ENCODE measurements around the gene TMEM214. TPM values are rescaled to one million over a fixed set of nuclear protein-coding genes. Genes with fewer than 3 reads are reported as not detected.
A peak's percentile ranks its signal among the peaks of the same experiment; 100 is the strongest.

Gene TMEM214
- total and polyA plus RNA-seq, 2 experiments from 2014 or later: 50.4 to 75.9 TPM

GRCh38 chr2:26991717-26992116, 41.0 kb upstream of the TMEM214 start:
- H3K27me3 ChIP-seq: no peaks in the 10 kb centered on the region
- H3K36me3 ChIP-seq (replicated peaks; ENCODE audit: insufficient read depth, low read depth): no peaks in the 10 kb centered on the region
- H3K9me2 ChIP-seq (replicated peaks; ENCODE audit: insufficient read depth): no peaks in the 10 kb centered on the region
- no peak overlapping the region for H3K4me3 ChIP-seq
- H3K4me1 ChIP-seq (ENCODE audit: insufficient read depth): peaks cover 5% of the 10 kb centered on the region
- H2AFZ ChIP-seq: no peak overlapping the region
- no peak for TF ChIP-seq EZH2phosphoT487 (IDR thresholded peaks at IDR 0.05; ENCODE audit: low read depth, severe bottlenecking, unreplicated experiment)
- TF ChIP-seq, protein P1, sequence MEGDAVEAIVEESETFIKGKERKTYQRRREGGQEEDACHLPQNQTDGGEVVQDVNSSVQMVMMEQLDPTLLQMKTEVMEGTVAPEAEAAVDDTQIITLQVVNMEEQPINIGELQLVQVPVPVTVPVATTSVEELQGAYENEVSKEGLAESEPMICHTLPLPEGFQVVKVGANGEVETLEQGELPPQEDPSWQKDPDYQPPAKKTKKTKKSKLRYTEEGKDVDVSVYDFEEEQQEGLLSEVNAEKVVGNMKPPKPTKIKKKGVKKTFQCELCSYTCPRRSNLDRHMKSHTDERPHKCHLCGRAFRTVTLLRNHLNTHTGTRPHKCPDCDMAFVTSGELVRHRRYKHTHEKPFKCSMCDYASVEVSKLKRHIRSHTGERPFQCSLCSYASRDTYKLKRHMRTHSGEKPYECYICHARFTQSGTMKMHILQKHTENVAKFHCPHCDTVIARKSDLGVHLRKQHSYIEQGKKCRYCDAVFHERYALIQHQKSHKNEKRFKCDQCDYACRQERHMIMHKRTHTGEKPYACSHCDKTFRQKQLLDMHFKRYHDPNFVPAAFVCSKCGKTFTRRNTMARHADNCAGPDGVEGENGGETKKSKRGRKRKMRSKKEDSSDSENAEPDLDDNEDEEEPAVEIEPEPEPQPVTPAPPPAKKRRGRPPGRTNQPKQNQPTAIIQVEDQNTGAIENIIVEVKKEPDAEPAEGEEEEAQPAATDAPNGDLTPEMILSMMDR (IDR thresholded peaks at IDR 0.05; ENCODE audit: poor library complexity): no peak
- TF ChIP-seq EZH2 (IDR thresholded peaks at IDR 0.05; ENCODE audit: borderline replicate concordance): no peak
- peak overlapping the region; percentile 37 for H3K4me2 ChIP-seq
- no peak overlapping the region for H3K27ac ChIP-seq
- H3K9me3 ChIP-seq (ENCODE audit: low read depth): no peaks in the 10 kb centered on the region
- WGBS (ENCODE audit: low lambda C conversion rate, missing lambda C conversion rate): 76% methylated on average over 5 of the region's 5 CpGs
- no peaks in the 10 kb centered on the region for H4K20me1 ChIP-seq (ENCODE audit: insufficient read depth, poor library complexity, severe bottlenecking)
- no peak for DNase-seq (ENCODE audit: low spot score)
- no peaks in the 10 kb centered on the region for H3K79me2 ChIP-seq

DNA sequence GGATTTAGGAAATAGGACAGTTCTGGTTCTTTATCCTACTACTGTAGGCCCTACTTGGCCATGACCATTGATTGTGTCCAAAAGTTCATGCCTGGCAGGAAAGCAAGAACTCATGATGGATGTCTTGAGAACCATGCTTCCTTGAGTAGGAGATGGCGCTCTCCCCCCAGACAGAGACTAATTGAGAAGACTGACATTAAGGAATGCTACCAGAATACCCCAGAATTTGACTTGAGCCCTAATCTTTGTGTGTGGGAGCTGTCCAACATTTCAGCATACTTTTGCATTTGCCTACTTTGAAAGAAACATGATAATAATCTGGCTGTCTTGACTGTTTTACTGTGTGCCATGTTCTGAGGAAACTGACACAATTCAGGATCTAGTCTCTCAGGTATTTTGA, 39.0 kb upstream of the TMEM214 start:
- Histone ChIP-seq H3K36me3 (replicated peaks; ENCODE audit: insufficient read depth, low read depth) (no peaks in the 10 kb centered on the region), H3K4me3 (no peak overlapping the region), H3K4me2 (no peak overlapping the region), H3K27ac (no peak overlapping the region), H3K9me3 (ENCODE audit: low read depth) (no peaks in the 10 kb centered on the region), H3K4me1 (ENCODE audit: insufficient read depth) (peaks cover 5% of the 10 kb centered on the region), H4K20me1 (ENCODE audit: insufficient read depth, poor library complexity, severe bottlenecking) (no peaks in the 10 kb centered on the region), H3K79me2 (no peaks in the 10 kb centered on the region), H3K9me2 (replicated peaks; ENCODE audit: insufficient read depth) (no peaks in the 10 kb centered on the region), H2AFZ (no peak overlapping the region), H3K27me3 (no peaks in the 10 kb centered on the region)
- no peak for DNase-seq (ENCODE audit: low spot score)
- 70% methylated on average over 1 of the region's 1 CpG for WGBS (ENCODE audit: low lambda C conversion rate, missing lambda C conversion rate)
- TF ChIP-seq EZH2phosphoT487 (IDR thresholded peaks at IDR 0.05; ENCODE audit: low read depth, severe bottlenecking, unreplicated experiment) (no peak), EZH2 (IDR thresholded peaks at IDR 0.05; ENCODE audit: borderline replicate concordance) (no peak)
- TF ChIP-seq, protein P1 (IDR thresholded peaks at IDR 0.05; ENCODE audit: poor library complexity): no peak

- Histone ChIP-seq H3K27ac (no peak overlapping the region), H4K20me1 (ENCODE audit: insufficient read depth, poor library complexity, severe bottlenecking) (no peaks in the 10 kb centered on the region), H3K36me3 (replicated peaks; ENCODE audit: insufficient read depth, low read depth) (no peaks in the 10 kb centered on the region), H3K9me3 (ENCODE audit: low read depth) (no peaks in the 10 kb centered on the region), H3K4me3 (no peak overlapping the region), H3K27me3 (no peaks in the 10 kb centered on the region), H3K79me2 (no peaks in the 10 kb centered on the region), H3K4me1 (ENCODE audit: insufficient read depth) (peaks cover 5% of the 10 kb centered on the region), H3K9me2 (replicated peaks; ENCODE audit: insufficient read depth) (no peaks in the 10 kb centered on the region), H3K4me2 (no peak overlapping the region), H2AFZ (no peak overlapping the region)
- no peak for DNase-seq (ENCODE audit: low spot score)
- WGBS (ENCODE audit: low lambda C conversion rate, missing lambda C conversion rate): 79% methylated on average over 1 of the region's 1 CpG
- TF ChIP-seq EZH2phosphoT487 (IDR thresholded peaks at IDR 0.05; ENCODE audit: low read depth, severe bottlenecking, unreplicated experiment) (no peak), EZH2 (IDR thresholded peaks at IDR 0.05; ENCODE audit: borderline replicate concordance) (no peak)
- TF ChIP-seq, protein P1 (IDR thresholded peaks at IDR 0.05; ENCODE audit: poor library complexity): no peak
These were observed 37.8 kb upstream of the TMEM214 start for GRCh38 chr2:26994983-26995382.

GRCh38 chr2:26997394-26997793, 35.4 kb upstream of the TMEM214 start:
- no peak for DNase-seq (ENCODE audit: low spot score)
- WGBS (ENCODE audit: low lambda C conversion rate, missing lambda C conversion rate): 62% methylated on average over 10 of the region's 10 CpGs
- H3K79me2 ChIP-seq: no peaks in the 10 kb centered on the region
- H3K9me3 ChIP-seq (ENCODE audit: low read depth): no peaks in the 10 kb centered on the region
- no peaks in the 10 kb centered on the region for H3K9me2 ChIP-seq (replicated peaks; ENCODE audit: insufficient read depth)
- no peaks in the 10 kb centered on the region for H4K20me1 ChIP-seq (ENCODE audit: insufficient read depth, poor library complexity, severe bottlenecking)
- no peak for TF ChIP-seq EZH2phosphoT487 (IDR thresholded peaks at IDR 0.05; ENCODE audit: low read depth, severe bottlenecking, unreplicated experiment)
- TF ChIP-seq, protein P1 (IDR thresholded peaks at IDR 0.05; ENCODE audit: poor library complexity): no peak
- no peak for TF ChIP-seq EZH2 (IDR thresholded peaks at IDR 0.05; ENCODE audit: borderline replicate concordance)
- no peak overlapping the region for H3K4me3 ChIP-seq
- no peak overlapping the region for H2AFZ ChIP-seq
- H3K4me2 ChIP-seq: no peak overlapping the region
- no peak overlapping the region for H3K27ac ChIP-seq
- no peaks in the 10 kb centered on the region for H3K4me1 ChIP-seq (ENCODE audit: insufficient read depth)
- no peaks in the 10 kb centered on the region for H3K36me3 ChIP-seq (replicated peaks; ENCODE audit: insufficient read depth, low read depth)
- no peaks in the 10 kb centered on the region for H3K27me3 ChIP-seq
